Peyer's patch (tissue), 4 donors: Measurements from ENCODE around the gene PXN.

Source experiments
- POLR2A ChIP-seq, 2 donors: fragments of 450-650 bp; IDR thresholded peaks; one replicate each; pipeline ENCODE4 v1.5.1; 2017; ENCODE audit warnings: antibody characterized with exemption in 2 of 2, mild to moderate bottlenecking in 2 of 2, moderate library complexity in 2 of 2
- TF ChIP-seq, protein P1 (sequence below), 6 experiments: fragments of 450-650 bp in 4 of 6; fragments of 200-600 bp in 2 of 6; sonication (generic) in 1 of 6; IDR thresholded peaks; one replicate each; pipeline ENCODE4 v1.5.1; 2017 to 2019; ENCODE audit warnings: antibody characterized with exemption in 6 of 6, mild to moderate bottlenecking in 3 of 6, moderate library complexity in 1 of 6

DNA sequence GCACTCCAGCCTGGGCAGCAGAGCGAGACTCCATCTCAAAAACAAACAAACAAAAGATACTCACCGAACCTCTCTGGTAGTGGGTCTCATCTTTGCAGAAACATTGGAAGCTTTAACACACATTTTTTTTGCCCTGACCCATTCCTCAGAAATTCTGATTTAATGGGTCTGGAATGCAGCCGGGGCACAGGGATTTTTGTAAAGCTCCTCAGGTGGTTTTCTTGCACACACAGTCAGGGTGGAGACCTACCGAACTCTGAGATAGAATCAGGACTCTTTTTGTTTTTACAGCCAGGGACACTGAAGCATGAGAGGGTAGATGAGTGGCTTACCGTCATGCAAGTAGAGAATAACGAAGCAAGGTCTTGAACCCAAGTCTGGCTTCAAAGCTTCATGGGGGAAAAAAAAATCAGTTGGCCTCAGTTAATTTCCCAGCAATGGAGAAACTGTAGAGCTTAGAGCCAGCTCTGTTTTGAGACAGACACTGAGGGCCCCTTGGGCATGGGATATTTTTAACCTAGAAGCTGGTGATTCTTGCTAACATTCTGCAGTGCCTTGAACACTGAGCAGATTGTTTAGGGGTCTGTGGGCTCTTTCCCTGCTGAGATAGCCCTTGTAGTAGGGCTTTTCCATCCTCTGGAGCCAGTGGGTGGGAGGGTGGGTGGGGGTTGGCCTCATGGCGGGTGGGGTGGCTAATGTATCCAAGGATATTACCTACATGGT, 21.4 kb upstream of the PXN start:
- TF ChIP-seq, protein P1, sequence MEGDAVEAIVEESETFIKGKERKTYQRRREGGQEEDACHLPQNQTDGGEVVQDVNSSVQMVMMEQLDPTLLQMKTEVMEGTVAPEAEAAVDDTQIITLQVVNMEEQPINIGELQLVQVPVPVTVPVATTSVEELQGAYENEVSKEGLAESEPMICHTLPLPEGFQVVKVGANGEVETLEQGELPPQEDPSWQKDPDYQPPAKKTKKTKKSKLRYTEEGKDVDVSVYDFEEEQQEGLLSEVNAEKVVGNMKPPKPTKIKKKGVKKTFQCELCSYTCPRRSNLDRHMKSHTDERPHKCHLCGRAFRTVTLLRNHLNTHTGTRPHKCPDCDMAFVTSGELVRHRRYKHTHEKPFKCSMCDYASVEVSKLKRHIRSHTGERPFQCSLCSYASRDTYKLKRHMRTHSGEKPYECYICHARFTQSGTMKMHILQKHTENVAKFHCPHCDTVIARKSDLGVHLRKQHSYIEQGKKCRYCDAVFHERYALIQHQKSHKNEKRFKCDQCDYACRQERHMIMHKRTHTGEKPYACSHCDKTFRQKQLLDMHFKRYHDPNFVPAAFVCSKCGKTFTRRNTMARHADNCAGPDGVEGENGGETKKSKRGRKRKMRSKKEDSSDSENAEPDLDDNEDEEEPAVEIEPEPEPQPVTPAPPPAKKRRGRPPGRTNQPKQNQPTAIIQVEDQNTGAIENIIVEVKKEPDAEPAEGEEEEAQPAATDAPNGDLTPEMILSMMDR (IDR thresholded peaks at IDR 0.05): no peak
- TF ChIP-seq POLR2A (IDR thresholded peaks at IDR 0.05): no peak
